ENCODE data around the gene CREB1. TPM values are rescaled to one million over a fixed set of nuclear protein-coding genes. Genes with fewer than 3 reads are reported as not detected.

Gene CREB1
- total and polyA plus RNA-seq, 9 of the 15 experiments (the other 6 are each of a cell fraction or from before 2014, with no cell fraction given) = 8.9 to 51.3 (median 19.5) TPM

- TF ChIP-seq TEAD2 (tag; IDR thresholded peaks at IDR 0.05) = no peak
- TF ChIP-seq NEUROD1 (IDR thresholded peaks at IDR 0.05; ENCODE audit: borderline replicate concordance, low read depth, low read length, partially characterized antibody) = peak; percentile 48
- TF ChIP-seq SMAD4 (CRISPR knock-in tag; conservative IDR thresholded peaks at IDR 0.05) = peak; percentile 83
- 0 out of 2 replicates have a peak, but pooled peaks have one; percentile 0 for TF ChIP-seq USF1 (CRISPR knock-in tag; IDR thresholded peaks at IDR 0.05)
Observed at GRCh38 chr2:207625014-207625907, 95.5 kb downstream of the CREB1 start, which contains the start of gene METTL21A (continued).

DNA sequence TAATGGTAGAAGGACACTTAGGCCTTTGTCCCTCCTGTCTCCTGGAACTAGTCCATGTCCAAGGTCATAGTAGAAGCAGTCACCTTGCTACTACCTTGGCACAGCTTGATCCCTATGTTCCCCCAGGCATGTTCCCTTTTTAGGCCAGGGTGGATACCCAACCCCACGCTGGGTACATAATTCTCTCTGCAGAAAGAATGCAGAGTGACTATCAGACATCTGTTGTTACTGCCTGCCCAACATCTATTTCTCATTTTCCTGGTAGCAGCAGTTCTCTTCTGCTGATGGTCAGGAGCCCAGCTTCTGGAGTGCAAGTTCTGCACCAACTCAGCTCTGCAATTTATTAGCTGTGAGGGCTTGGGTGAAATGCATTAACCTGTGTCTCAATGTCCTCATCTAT is 99.8 kb downstream of the CREB1 start:
- no peak for ATAC-seq
- H3K4me2 ChIP-seq (ENCODE audit: insufficient read depth, low read length) = no peak overlapping the region
- peaks cover 11 to 26% of the 10 kb centered on the region in 2 experiments; a peak in 4 of 5 replicates for H3K4me1 ChIP-seq (replicated peaks in 1 of 2; ENCODE audit: control insufficient read depth in 2 of 2, insufficient read depth in 2 of 2, low read length in 2 of 2)
- no peak for DNase-seq (ENCODE audit: extremely low read depth in 1 of 4, low spot score in 3 of 4)
- ChIA-PET CTCF (ENCODE audit: low intra/inter-chr PET ratio) (no interaction called here), POLR2A (no interaction called here)
- no peak overlapping the region for H2AFZ ChIP-seq (ENCODE audit: low read depth, low read length)
- H4K20me1 ChIP-seq (replicated peaks; ENCODE audit: control insufficient read depth, insufficient read depth, low read length) = no peaks in the 10 kb centered on the region
- H3K79me2 ChIP-seq (ENCODE audit: control insufficient read depth, insufficient read depth, low read length) = peaks cover 2% of the 10 kb centered on the region; the same call in 1 of the 3 replicates
- in situ Hi-C loops (cut with MboI) = no loop called here
- H3K36me3 ChIP-seq (ENCODE audit: control insufficient read depth, insufficient read depth, low read length) = no peaks in the 10 kb centered on the region
- H3K9ac ChIP-seq (ENCODE audit: insufficient read depth in 1 of 2, low read depth in 2 of 2, low read length in 2 of 2) = no peak overlapping the region
- H3K9me1 ChIP-seq (ENCODE audit: control insufficient read depth, insufficient read depth, low read length) = no peaks in the 10 kb centered on the region
- intact Hi-C loops (cut with micrococcal nuclease) = loop anchor here (5.0 to 10.0 kb wide), 4 partner anchors 118 to 413 kb away; no protein-coding TSS in a partner anchor
- WGBS (ENCODE audit: insufficient coverage, low coverage, missing lambda C conversion rate) = 46% methylated on average over 1 of the region's 1 CpG
- no TSS peak for BruUV-seq (replicated peaks)
- H3K4me3 ChIP-seq = no peak overlapping the region
- no peak overlapping the region for H3K27ac ChIP-seq (ENCODE audit: extremely low read depth, low read depth, low read length)
- FAIRE-seq = no peak
- H3K27me3 ChIP-seq (ENCODE audit: control insufficient read depth in 2 of 2, insufficient read depth in 2 of 2, low read length in 2 of 2) = no peaks in the 10 kb centered on the region
- H3K9me3 ChIP-seq (replicated peaks; ENCODE audit: control insufficient read depth, insufficient read depth, low read depth, low read length) = no peaks in the 10 kb centered on the region
- TF ChIP-seq ZNF449 (CRISPR knock-in tag; IDR thresholded peaks at IDR 0.05) (no peak), THRAP3 (IDR thresholded peaks at IDR 0.05; ENCODE audit: borderline replicate concordance) (no peak), BCLAF1 (IDR thresholded peaks at IDR 0.05; ENCODE audit: borderline replicate concordance in 1 of 2, control insufficient read depth in 1 of 2, low read depth in 2 of 2, low read length in 1 of 2) (no peak), NR2C1 (IDR thresholded peaks at IDR 0.05) (no peak), NR2C1 (tag; IDR thresholded peaks at IDR 0.05) (no peak), SMARCA4 (IDR thresholded peaks at IDR 0.05) (no peak)
- TF ChIP-seq, protein P1, sequence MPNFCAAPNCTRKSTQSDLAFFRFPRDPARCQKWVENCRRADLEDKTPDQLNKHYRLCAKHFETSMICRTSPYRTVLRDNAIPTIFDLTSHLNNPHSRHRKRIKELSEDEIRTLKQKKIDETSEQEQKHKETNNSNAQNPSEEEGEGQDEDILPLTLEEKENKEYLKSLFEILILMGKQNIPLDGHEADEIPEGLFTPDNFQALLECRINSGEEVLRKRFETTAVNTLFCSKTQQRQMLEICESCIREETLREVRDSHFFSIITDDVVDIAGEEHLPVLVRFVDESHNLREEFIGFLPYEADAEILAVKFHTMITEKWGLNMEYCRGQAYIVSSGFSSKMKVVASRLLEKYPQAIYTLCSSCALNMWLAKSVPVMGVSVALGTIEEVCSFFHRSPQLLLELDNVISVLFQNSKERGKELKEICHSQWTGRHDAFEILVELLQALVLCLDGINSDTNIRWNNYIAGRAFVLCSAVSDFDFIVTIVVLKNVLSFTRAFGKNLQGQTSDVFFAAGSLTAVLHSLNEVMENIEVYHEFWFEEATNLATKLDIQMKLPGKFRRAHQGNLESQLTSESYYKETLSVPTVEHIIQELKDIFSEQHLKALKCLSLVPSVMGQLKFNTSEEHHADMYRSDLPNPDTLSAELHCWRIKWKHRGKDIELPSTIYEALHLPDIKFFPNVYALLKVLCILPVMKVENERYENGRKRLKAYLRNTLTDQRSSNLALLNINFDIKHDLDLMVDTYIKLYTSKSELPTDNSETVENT (CRISPR knock-in tag; IDR thresholded peaks at IDR 0.05) = no peak

All from K562 (cell line).